ENCODE measurements around the gene TSPAN9. TPM values are rescaled to one million over a fixed set of nuclear protein-coding genes. Genes with fewer than 3 reads are reported as not detected.

TSPAN9 gene
- total RNA-seq, 1 experiment from 2014 or later = 13.2 TPM

DNA sequence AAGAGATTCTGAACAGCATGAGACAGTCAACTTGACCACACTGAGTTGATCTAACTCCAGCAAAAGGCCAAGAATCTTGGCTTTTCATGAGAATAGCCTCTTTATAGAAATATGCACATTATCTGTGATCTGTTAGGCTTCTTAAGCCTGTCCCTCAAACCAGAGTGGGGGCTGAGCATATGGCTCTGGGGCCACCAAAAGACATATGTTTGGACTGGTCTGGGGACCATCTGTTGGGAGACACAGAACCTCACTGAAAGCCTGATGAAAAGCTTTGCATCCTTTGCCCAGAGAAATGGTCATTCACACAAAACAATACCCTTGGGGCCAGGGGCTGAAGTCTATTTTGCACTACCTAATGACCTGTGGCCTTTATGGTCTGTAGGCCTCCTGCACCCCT, 248.6 kb downstream of the TSPAN9 start:
- TF ChIP-seq, protein P1, sequence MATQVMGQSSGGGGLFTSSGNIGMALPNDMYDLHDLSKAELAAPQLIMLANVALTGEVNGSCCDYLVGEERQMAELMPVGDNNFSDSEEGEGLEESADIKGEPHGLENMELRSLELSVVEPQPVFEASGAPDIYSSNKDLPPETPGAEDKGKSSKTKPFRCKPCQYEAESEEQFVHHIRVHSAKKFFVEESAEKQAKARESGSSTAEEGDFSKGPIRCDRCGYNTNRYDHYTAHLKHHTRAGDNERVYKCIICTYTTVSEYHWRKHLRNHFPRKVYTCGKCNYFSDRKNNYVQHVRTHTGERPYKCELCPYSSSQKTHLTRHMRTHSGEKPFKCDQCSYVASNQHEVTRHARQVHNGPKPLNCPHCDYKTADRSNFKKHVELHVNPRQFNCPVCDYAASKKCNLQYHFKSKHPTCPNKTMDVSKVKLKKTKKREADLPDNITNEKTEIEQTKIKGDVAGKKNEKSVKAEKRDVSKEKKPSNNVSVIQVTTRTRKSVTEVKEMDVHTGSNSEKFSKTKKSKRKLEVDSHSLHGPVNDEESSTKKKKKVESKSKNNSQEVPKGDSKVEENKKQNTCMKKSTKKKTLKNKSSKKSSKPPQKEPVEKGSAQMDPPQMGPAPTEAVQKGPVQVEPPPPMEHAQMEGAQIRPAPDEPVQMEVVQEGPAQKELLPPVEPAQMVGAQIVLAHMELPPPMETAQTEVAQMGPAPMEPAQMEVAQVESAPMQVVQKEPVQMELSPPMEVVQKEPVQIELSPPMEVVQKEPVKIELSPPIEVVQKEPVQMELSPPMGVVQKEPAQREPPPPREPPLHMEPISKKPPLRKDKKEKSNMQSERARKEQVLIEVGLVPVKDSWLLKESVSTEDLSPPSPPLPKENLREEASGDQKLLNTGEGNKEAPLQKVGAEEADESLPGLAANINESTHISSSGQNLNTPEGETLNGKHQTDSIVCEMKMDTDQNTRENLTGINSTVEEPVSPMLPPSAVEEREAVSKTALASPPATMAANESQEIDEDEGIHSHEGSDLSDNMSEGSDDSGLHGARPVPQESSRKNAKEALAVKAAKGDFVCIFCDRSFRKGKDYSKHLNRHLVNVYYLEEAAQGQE (IDR thresholded peaks at IDR 0.05; ENCODE audit: low read depth) = no peak
- no peak for TF ChIP-seq ELF1 (IDR thresholded peaks at IDR 0.05; ENCODE audit: borderline replicate concordance, low read depth)
- no peak for TF ChIP-seq EZH2phosphoT487 (IDR thresholded peaks at IDR 0.05; ENCODE audit: borderline replicate concordance)
- TF ChIP-seq EGR1 (IDR thresholded peaks at IDR 0.05; ENCODE audit: low read depth) = no peak
- TF ChIP-seq POLR2A (IDR thresholded peaks at IDR 0.05; ENCODE audit: borderline replicate concordance, extremely low read depth, insufficient read depth, insufficient read length) = no peak
- TF ChIP-seq YY1 (IDR thresholded peaks at IDR 0.05; ENCODE audit: extremely low read depth, insufficient replicate concordance, low read depth, low read length) = no peak
- TF ChIP-seq, protein P2, sequence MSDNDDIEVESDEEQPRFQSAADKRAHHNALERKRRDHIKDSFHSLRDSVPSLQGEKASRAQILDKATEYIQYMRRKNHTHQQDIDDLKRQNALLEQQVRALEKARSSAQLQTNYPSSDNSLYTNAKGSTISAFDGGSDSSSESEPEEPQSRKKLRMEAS (IDR thresholded peaks at IDR 0.05) = no peak
- TF ChIP-seq, protein P3, sequence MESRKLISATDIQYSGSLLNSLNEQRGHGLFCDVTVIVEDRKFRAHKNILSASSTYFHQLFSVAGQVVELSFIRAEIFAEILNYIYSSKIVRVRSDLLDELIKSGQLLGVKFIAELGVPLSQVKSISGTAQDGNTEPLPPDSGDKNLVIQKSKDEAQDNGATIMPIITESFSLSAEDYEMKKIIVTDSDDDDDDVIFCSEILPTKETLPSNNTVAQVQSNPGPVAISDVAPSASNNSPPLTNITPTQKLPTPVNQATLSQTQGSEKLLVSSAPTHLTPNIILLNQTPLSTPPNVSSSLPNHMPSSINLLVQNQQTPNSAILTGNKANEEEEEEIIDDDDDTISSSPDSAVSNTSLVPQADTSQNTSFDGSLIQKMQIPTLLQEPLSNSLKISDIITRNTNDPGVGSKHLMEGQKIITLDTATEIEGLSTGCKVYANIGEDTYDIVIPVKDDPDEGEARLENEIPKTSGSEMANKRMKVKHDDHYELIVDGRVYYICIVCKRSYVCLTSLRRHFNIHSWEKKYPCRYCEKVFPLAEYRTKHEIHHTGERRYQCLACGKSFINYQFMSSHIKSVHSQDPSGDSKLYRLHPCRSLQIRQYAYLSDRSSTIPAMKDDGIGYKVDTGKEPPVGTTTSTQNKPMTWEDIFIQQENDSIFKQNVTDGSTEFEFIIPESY (IDR thresholded peaks at IDR 0.05; ENCODE audit: extremely low read depth, insufficient replicate concordance, low read length) = no peak
- TF ChIP-seq CEBPB (IDR thresholded peaks at IDR 0.05; ENCODE audit: low read depth) = no peak
- no peak for TF ChIP-seq TCF7L2 (IDR thresholded peaks at IDR 0.05; ENCODE audit: borderline replicate concordance, extremely low read depth, insufficient read depth, insufficient read length)
- TF ChIP-seq POLR2AphosphoS5 (IDR thresholded peaks at IDR 0.05; ENCODE audit: low read depth, low read length) = no peak
- TF ChIP-seq JUND (IDR thresholded peaks at IDR 0.05) = no peak
- no peak for TF ChIP-seq SRF (IDR thresholded peaks at IDR 0.05; ENCODE audit: low read depth)
- TF ChIP-seq EZH2 (IDR thresholded peaks at IDR 0.05) = no peak
- TF ChIP-seq FOSL1 (IDR thresholded peaks at IDR 0.05; ENCODE audit: low read depth) = no peak
- TF ChIP-seq RAD21 (IDR thresholded peaks at IDR 0.05; ENCODE audit: low read depth) = no peak
- TF ChIP-seq ZFX (IDR thresholded peaks at IDR 0.05) = no peak
- TF ChIP-seq SIN3A (IDR thresholded peaks at IDR 0.05; ENCODE audit: low read depth) = no peak
- TF ChIP-seq SP1 (IDR thresholded peaks at IDR 0.05; ENCODE audit: low read depth) = no peak
- TF ChIP-seq, protein P4, sequence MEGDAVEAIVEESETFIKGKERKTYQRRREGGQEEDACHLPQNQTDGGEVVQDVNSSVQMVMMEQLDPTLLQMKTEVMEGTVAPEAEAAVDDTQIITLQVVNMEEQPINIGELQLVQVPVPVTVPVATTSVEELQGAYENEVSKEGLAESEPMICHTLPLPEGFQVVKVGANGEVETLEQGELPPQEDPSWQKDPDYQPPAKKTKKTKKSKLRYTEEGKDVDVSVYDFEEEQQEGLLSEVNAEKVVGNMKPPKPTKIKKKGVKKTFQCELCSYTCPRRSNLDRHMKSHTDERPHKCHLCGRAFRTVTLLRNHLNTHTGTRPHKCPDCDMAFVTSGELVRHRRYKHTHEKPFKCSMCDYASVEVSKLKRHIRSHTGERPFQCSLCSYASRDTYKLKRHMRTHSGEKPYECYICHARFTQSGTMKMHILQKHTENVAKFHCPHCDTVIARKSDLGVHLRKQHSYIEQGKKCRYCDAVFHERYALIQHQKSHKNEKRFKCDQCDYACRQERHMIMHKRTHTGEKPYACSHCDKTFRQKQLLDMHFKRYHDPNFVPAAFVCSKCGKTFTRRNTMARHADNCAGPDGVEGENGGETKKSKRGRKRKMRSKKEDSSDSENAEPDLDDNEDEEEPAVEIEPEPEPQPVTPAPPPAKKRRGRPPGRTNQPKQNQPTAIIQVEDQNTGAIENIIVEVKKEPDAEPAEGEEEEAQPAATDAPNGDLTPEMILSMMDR (IDR thresholded peaks at IDR 0.05 in 2 of 3, conservative IDR thresholded peaks at IDR 0.05 in 1 of 3; ENCODE audit: borderline replicate concordance in 1 of 3, insufficient read depth in 1 of 3, low read depth in 2 of 3, low read length in 2 of 3) = no peak
- H3K9ac ChIP-seq (ENCODE audit: low read length) = no peak overlapping the region
- H3K4me2 ChIP-seq (ENCODE audit: low read length) = no peak overlapping the region
- DNase-seq (ENCODE audit: low read depth, low spot score) = no peak
- no peaks in the 10 kb centered on the region for H3K27me3 ChIP-seq (ENCODE audit: insufficient read depth, low read length)
- no peaks in the 10 kb centered on the region for H3K9me3 ChIP-seq (ENCODE audit: control insufficient read depth in 1 of 2, insufficient read depth in 1 of 2, low read depth in 1 of 2, low read length in 2 of 2)
- no peak overlapping the region for H2AFZ ChIP-seq (ENCODE audit: low read depth, low read length, poor library complexity, severe bottlenecking)
- ChIA-PET POLR2A (interaction anchor here (1.5 kb wide), 1 partner anchor 11 kb away, joined by 3 read pairs; no protein-coding TSS in a partner anchor), RAD21 (ENCODE audit: low non-redundant PET in 1 of 2, low total read pairs in 2 of 2, uncharacterized antibody in 2 of 2, unreplicated experiment in 2 of 2) (no interaction called here), CTCF (interaction anchor here (1.2 kb wide), 1 partner anchor 13 kb away, joined by 3 read pairs; no protein-coding TSS in a partner anchor)
- BruUV-seq (replicated peaks) = no TSS peak
- intact Hi-C loops (cut with micrococcal nuclease) = no loop called here
- no peaks in the 10 kb centered on the region for H3K79me2 ChIP-seq (ENCODE audit: insufficient read depth, low read length)
- no peak overlapping the region for H3K4me3 ChIP-seq (replicated peaks in 1 of 2; ENCODE audit: low read depth in 1 of 2, low read length in 2 of 2)
- no peaks in the 10 kb centered on the region for H3K4me1 ChIP-seq (ENCODE audit: control insufficient read depth in 1 of 2, insufficient read depth in 2 of 2, low read length in 2 of 2)
- no peaks in the 10 kb centered on the region for H4K20me1 ChIP-seq (ENCODE audit: insufficient read depth)
- no peaks in the 10 kb centered on the region; a peak in 1 of 4 replicates for H3K36me3 ChIP-seq (ENCODE audit: control insufficient read depth in 1 of 2, insufficient read depth in 2 of 2, low read length in 2 of 2)
- no peak overlapping the region for H3K27ac ChIP-seq (ENCODE audit: low read depth, low read length)
- H3K9me2 ChIP-seq (ENCODE audit: insufficient read depth) = no peaks in the 10 kb centered on the region
- no peak for ATAC-seq

Data from HCT116 (cell line).